ENCODE data around the gene PPP6R2.
"Not testable (repeated sequence)": the region's sequence is repeated elsewhere in the genome, so short reads cannot be mapped to it uniquely, and the experiment has no call there.

PPP6R2 gene

DNA sequence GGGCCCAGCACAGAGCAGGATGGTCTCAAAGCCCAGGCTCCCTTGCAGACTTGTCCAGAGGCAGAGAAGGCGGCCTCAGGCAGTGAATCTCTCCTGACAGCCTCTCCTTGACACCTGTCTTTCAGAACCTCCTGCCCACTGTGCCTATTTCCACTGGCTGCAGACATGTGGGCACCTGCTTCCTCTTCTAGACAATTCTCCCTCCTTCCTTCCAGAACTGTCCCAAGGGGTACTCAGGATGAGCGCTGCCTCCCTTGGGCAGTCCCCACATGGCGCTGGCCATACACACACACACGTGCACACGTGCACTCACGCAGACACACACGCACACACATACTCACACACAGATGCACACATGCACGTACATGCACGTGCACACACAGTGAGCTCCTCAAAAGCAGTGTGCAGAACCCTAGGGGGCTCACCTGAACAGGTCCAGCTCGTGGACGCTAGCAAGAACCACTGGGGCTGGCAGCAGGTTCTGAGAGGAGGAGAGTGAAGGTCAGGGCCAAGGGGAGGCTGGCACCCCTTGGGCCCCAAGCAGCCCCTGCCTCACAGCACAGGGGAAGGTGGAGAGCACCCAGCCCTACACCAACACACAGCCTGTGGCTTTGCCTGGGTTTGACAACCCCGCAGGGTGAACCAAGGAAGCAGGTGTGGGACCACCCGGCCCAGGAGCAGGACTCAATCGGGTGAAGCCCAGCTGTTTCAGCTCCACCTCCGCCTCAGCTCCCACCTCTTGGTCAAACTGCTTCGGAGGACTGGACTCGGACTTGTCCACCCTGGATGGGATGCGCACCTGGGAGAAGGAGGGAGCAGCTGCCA is 27.6 kb upstream of the PPP6R2 start:
- DNase-seq = no peak
- in situ Hi-C loops (cut with HindIII; ENCODE audit: low pct_ligation_motif_present, low pct_unique_long_range_greater_than_20kb, low sequenced_read_pairs) = no loop called here

DNA sequence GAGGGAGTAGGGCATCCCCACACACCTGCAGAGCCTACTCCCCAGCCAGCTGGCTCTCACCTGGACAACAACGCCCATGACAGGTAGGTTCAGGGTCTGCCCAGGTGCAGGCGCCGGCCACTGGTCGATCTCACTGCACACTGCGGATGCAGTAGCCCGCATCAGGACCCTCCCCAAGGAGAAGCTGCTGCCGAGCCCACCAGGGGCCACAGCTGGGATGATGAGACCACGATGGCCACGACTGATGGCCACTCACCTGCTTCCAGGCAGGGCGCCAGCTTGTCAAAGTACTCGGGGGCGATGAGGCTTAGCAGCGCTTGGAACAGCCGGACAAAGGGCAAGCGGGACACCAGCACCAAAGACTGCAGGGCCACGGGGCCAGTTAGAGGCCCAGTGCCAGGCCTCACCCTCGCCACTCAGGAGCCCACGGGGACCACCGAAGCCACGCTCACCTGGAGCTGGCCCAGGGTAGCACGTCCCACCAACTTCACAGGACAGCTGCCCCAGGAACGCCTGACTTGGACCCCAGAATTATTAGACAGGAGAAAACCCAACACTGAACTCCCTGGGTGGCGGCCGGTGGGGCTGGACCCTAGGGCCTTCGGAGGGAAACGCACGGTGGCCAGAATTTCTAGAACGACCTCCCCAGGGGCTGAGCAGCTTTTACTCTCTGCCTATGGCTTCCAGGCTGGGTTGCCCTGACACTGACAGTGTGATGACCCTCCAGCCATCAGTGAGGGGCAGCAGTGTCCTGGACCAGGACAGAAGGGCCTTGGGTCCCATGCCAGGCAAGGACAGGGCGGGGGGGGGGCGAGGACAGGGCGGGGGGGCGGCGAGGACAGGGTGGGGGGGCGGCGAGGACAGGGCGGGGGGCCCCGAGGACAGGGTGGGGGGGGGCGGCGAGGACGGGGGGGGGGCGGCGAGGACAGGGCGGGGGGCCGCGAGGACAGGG is 26.7 kb upstream of the PPP6R2 start:
- in situ Hi-C loops (cut with HindIII; ENCODE audit: low pct_ligation_motif_present, low pct_unique_long_range_greater_than_20kb, low sequenced_read_pairs) = no loop called here
- DNase-seq = no peak

DNA sequence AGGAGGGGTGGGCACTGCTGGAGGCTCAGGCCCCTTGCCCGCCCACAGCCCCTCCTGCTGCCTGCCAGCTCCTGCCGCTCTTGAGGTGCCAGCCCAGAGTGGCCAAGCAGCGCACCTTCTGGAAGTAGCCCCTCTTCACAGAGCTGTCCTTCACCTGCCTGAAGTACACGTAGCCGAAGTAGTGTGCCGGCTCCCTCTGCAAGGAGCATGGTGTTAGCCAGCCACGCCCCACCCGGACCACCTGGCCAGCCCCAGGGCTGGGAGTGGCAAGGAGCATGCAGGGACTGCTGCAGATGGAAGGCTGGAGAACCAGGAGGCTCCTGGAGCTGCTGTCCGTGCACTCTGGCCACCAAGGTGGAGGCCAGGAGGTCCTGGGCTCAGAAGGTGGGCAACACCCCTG is 25.9 kb upstream of the PPP6R2 start:
- in situ Hi-C loops (cut with HindIII; ENCODE audit: low pct_ligation_motif_present, low pct_unique_long_range_greater_than_20kb, low sequenced_read_pairs) = no loop called here
- DNase-seq = no peak

- DNase-seq = no peak
- in situ Hi-C loops (cut with HindIII; ENCODE audit: low pct_ligation_motif_present, low pct_unique_long_range_greater_than_20kb, low sequenced_read_pairs) = no loop called here
Measured at GRCh38 chr22:50317674-50318073, 25.5 kb upstream of the PPP6R2 start.

DNA sequence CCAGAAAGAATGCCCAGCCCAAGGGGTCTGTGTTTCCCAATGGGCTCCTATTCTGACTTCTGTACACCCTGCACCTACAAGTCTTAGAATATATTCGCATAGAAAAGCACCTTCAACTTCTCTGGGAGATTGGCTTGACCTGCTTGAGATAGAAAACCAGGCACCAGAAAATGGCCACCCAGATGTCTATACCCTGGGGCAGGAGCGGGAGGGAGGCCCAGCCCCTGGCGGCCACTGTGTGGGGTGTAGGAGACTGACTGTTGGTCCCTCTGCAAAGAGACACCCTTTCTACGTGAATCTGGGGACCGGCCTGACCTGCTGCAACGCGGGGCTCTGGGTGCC is 24.8 kb upstream of the PPP6R2 start:
- DNase-seq = no peak
- in situ Hi-C loops (cut with HindIII; ENCODE audit: low pct_ligation_motif_present, low pct_unique_long_range_greater_than_20kb, low sequenced_read_pairs) = no loop called here

DNA sequence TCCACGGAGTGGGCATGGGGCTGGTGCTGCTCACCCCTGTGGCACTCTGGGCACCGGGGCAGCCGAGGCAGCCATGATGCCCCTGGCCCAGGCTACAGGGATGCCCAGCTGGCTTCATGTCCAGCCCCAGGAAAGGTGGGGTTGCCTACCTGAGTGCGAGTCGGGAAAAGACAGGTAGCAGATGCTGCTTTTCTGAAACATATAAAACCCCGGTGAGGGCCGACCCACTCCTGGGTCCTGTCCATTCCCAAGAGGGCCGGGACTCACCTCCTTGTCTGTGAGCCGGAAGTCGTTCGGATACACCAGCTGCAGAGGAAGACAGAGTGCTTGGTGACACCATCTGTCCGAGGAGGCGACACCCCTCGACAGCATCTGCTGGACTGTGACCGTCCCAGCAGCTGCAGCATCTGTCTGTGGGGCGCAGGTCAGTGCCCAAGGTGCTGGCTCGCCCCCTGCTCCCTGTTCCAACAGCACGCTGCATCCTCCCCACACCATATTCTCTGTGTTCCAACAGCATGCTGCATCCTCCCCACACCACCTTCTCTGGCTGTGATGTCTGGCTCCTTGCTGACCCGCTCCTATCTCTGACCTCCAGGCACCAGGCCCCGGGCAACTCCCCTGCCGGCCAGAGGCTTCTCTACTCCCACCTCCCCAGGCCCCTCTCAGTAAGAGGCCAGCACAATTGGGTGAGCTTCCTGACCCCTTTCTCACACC is 24.3 kb upstream of the PPP6R2 start:
- in situ Hi-C loops (cut with HindIII; ENCODE audit: low pct_ligation_motif_present, low pct_unique_long_range_greater_than_20kb, low sequenced_read_pairs) = no loop called here

GRCh38 chr22:50319503-50319951 is 23.6 kb upstream of the PPP6R2 start:
- DNase-seq = no peak
- in situ Hi-C loops (cut with HindIII; ENCODE audit: low pct_ligation_motif_present, low pct_unique_long_range_greater_than_20kb, low sequenced_read_pairs) = no loop called here

More for the DNA sequence above, 24.3 kb upstream of the PPP6R2 start:
- DNase-seq = no peak

DNA sequence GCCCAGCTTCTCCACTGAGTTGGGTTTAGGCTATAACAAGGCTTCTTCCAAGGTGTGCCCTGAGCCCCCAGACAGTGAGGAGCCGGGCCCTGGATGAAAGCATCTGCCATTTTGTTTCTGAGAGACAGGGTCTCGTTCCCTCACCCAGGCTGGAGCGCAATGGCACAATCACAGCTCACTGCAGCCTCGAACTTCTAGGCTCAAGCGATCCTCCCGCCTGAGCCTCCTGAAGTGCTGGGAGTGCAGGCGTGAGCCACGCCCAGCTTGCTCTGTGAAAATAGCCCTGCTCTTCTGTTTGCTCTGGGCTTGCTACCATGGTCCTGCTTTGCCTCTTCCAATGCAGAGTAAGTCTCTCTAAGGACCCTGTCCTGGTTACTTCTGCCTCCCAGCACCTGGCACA is 23.0 kb upstream of the PPP6R2 start:
- in situ Hi-C loops (cut with HindIII; ENCODE audit: low pct_ligation_motif_present, low pct_unique_long_range_greater_than_20kb, low sequenced_read_pairs) = no loop called here
- DNase-seq = no peak

GRCh38 chr22:50320671-50321325 is 22.3 kb upstream of the PPP6R2 start:
- in situ Hi-C loops (cut with HindIII; ENCODE audit: low pct_ligation_motif_present, low pct_unique_long_range_greater_than_20kb, low sequenced_read_pairs) = no loop called here
- DNase-seq = no peak

GRCh38 chr22:50322382-50323104 is 20.6 kb upstream of the PPP6R2 start:
- DNase-seq; in situ Hi-C loops (cut with HindIII; ENCODE audit: low pct_ligation_motif_present, low pct_unique_long_range_greater_than_20kb, low sequenced_read_pairs): not testable (repeated sequence)

GRCh38 chr22:50323900-50324299 is 19.2 kb upstream of the PPP6R2 start:
- in situ Hi-C loops (cut with HindIII; ENCODE audit: low pct_ligation_motif_present, low pct_unique_long_range_greater_than_20kb, low sequenced_read_pairs) = no loop called here
- no peak for DNase-seq

- in situ Hi-C loops (cut with HindIII; ENCODE audit: low pct_ligation_motif_present, low pct_unique_long_range_greater_than_20kb, low sequenced_read_pairs) = no loop called here
- no peak for DNase-seq
Measured at GRCh38 chr22:50325444-50326224, 17.5 kb upstream of the PPP6R2 start.

DNA sequence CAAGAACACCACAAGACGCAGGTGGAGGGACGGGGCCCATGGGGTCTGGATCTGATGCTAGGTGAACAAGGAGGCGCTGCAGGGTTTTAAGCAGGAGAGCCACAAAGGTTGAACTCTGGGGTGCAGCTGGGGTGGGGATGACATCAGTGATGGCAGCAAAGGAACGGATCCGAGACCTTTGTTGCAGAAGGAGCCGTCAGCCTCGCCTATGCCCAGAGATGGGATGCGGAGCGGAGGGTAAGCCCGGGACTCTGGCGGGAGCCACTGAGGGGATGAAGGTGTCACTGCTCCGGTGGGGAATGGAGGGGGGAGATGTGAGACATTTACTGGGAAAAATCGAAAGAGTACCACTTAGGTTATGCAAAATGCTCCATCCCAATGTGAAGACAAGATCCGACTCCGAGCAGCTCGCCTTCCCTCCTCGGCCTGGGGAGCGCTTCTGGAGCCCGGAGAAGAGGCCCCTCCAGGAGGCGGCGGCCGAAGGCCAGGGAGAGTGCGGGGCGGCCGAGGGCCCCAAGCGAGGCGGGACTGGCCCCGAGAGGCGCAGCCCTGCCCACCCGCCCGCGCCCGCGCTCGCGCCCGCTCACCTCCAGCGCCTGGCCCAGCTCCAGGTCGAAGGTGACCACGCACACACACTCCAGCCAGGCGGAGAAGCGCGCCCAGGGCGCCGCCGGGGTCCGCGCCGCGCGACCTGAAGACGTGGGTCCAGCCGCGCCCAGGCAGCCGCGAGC is 16.7 kb upstream of the PPP6R2 start:
- no peak for DNase-seq
- in situ Hi-C loops (cut with HindIII; ENCODE audit: low pct_ligation_motif_present, low pct_unique_long_range_greater_than_20kb, low sequenced_read_pairs) = no loop called here

DNA sequence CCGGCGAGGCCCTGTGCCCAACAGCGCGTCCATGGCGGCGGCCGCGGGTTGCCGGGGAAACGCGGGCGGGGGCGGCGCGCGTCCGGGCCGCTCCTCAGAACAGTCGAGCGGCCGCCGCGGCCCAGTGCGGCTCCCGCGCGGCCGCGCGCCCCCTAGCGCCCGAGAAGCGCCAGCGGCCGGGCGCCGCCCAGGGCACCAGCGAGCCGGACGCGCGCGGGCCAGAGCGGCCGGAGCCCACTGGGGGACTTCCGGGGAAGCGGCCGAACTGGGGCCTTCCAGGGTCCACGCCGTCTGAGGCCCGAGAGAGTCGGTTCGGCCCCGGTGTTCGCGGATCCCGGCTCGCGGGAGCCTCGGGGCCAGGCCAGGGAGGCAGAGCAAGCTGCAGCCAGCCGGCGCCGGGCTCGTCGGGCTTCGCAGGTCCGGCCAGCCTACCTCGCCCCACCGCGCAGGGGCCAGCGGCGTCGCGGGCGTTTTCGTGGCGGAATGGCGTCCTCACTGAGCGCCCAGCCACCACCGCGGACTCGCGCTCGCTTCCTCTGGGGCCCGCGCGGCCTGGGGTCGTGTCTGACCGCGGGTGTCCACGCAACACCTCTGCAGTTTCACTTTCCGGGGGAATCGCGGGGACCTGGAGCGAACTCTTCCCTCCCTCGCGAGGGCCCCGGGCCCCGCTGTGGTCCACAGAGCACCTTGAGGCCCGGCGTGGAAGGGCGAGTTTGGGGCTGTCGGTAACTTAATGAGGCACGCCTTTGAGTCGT is 16.0 kb upstream of the PPP6R2 start, which contains the start of gene DENND6B:
Gene DENND6B, minus strand, starts transcription at position 57 of the 755 bp plus-strand sequence. Its CDS starts 24 bp downstream, at position 33.
- in situ Hi-C loops (cut with HindIII; ENCODE audit: low pct_ligation_motif_present, low pct_unique_long_range_greater_than_20kb, low sequenced_read_pairs) = no loop called here
- peak; percentile 77 for DNase-seq

DNA sequence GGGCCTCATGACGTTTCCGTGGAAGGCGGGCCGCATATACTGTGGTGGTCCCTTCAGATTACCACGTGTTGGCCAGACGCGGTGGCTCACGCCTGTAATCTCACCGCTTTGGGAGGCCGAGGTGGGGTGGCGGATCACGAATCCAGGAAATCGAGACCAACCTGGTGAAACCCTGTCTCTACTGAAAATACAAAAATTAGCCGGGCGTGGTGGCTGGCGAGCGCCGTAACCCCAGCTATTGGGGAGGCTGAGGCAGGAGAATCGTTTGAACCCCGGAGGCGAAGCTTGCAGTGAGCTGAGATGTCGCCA is 15.5 kb upstream of the PPP6R2 start:
- in situ Hi-C loops (cut with HindIII; ENCODE audit: low pct_ligation_motif_present, low pct_unique_long_range_greater_than_20kb, low sequenced_read_pairs) = no loop called here
- DNase-seq = no peak

DNA sequence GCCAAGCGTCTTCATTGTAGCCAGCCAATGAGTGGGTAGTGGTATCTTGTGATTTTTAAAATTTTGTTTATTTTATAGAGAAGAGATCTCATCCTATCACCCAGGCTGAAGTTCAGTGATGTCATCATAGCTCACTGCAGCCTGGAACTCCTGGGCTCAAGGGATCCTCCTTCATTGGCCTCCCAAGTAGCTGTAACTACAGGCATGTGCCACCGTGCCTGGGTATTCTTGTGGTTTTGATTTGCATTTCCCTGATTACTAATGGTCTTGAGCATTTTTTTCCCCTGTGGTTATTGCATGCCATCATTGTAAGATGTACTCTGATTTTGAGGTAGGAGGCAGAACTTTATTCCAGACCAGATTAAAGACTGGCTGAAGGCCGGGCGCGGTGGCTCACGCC is 13.9 kb upstream of the PPP6R2 start:
- in situ Hi-C loops (cut with HindIII; ENCODE audit: low pct_ligation_motif_present, low pct_unique_long_range_greater_than_20kb, low sequenced_read_pairs) = no loop called here
- DNase-seq = no peak

All from ACHN (cell line).